GM21737 (cell line): ENCODE results near the gene SDHA.
"Not testable (repeated sequence)": the region's sequence is repeated elsewhere in the genome, so short reads cannot be mapped to it uniquely, and the experiment has no call there.

Experiments used
- ATAC-seq: cut with Tn5 transposase; IDR thresholded peaks from one replicate; pipeline ENCODE4 v1.9.1; 2021; ENCODE audit warnings: mild to moderate bottlenecking, moderate library complexity; ENCODE audit not compliant: unreplicated experiment

SDHA gene

GRCh38 chr5:196350-196749, 21.8 kb upstream of the SDHA start:
- ATAC-seq, result no peak

GRCh38 chr5:197031-197430, 21.1 kb upstream of the SDHA start:
- not testable (repeated sequence) for ATAC-seq

GRCh38 chr5:197892-198489, 20.1 kb upstream of the SDHA start:
- ATAC-seq, result no peak

GRCh38 chr5:198516-199196, 19.5 kb upstream of the SDHA start:
- ATAC-seq, result no peak

GRCh38 chr5:199197-199949, 18.7 kb upstream of the SDHA start:
- no peak for ATAC-seq

GRCh38 chr5:199950-200645, 18.0 kb upstream of the SDHA start:
- no peak for ATAC-seq

GRCh38 chr5:200985-201384, 17.1 kb upstream of the SDHA start:
- no peak for ATAC-seq

GRCh38 chr5:201672-202071, 16.4 kb upstream of the SDHA start:
- ATAC-seq, result no peak

GRCh38 chr5:203246-203930, 14.7 kb upstream of the SDHA start:
- no peak for ATAC-seq

GRCh38 chr5:204001-204400, 14.1 kb upstream of the SDHA start:
- no peak for ATAC-seq

- no peak for ATAC-seq
These were observed 13.7 kb upstream of the SDHA start for GRCh38 chr5:204462-204861.

- ATAC-seq, result no peak
These were observed 13.0 kb upstream of the SDHA start for GRCh38 chr5:204966-205670.

GRCh38 chr5:206406-206805, 11.7 kb upstream of the SDHA start:
- ATAC-seq, result no peak

GRCh38 chr5:206927-207536, 11.1 kb upstream of the SDHA start:
- ATAC-seq, result no peak

GRCh38 chr5:207599-207998, 10.5 kb upstream of the SDHA start:
- no peak for ATAC-seq

GRCh38 chr5:208449-209114, 9.5 kb upstream of the SDHA start:
- ATAC-seq, result no peak

GRCh38 chr5:213803-214395, 4.2 kb upstream of the SDHA start:
- no peak for ATAC-seq

GRCh38 chr5:215256-215655, 2.9 kb upstream of the SDHA start:
- ATAC-seq, result not testable (repeated sequence)

- ATAC-seq, result not testable (repeated sequence)
These were observed 2.0 kb upstream of the SDHA start for GRCh38 chr5:216076-216475.
